GM23338 (cell line): ENCODE data around the gene EXOC4. TPM values are rescaled to one million over a fixed set of nuclear protein-coding genes. Genes with fewer than 3 reads are reported as not detected.

Experiments used
- ATAC-seq: fragments of 200-7000 bp; cut with Tn5 transposase; 3 replicates; pipeline ENCODE4 v1.9.1; 2020
- DNase-seq: peaks from one replicate; pipeline ENCODE4 v3.0.0-alpha.2; 2015; ENCODE audit warnings: low spot score
- H2AFZ ChIP-seq: fragments of 200-600 bp; sonication (generic); 2 replicates; pipeline ENCODE4 v1.8.0; 2016; ENCODE audit warnings: antibody characterized with exemption, mild to moderate bottlenecking, moderate library complexity
- H3F3A ChIP-seq: fragments of 200-600 bp; sonication (generic); replicated peaks from 2 replicates; pipeline ENCODE4 v1.8.0; 2017; ENCODE audit warnings: antibody characterized with exemption, mixed run types, low read depth
- H3K27ac ChIP-seq: fragments of 200-600 bp; sonication (generic); 2 replicates; pipeline ENCODE4 v1.6.1; 2016; ENCODE audit warnings: low read depth
- H3K27me3 ChIP-seq: fragments of 200-600 bp; sonication (generic); 2 replicates; pipeline ENCODE4 v1.8.0; 2016; ENCODE audit warnings: mild to moderate bottlenecking, mixed run types, moderate library complexity; ENCODE audit not compliant: insufficient read depth
- H3K36me3 ChIP-seq: fragments of 200-600 bp; sonication (generic); 2 replicates; pipeline ENCODE4 v1.8.0; 2016; ENCODE audit warnings: mild to moderate bottlenecking; ENCODE audit not compliant: insufficient read depth
- H3K4me1 ChIP-seq: fragments of 200-600 bp; sonication (generic); 2 replicates; pipeline ENCODE4 v1.8.0; 2016; ENCODE audit warnings: mild to moderate bottlenecking, moderate library complexity; ENCODE audit not compliant: insufficient read depth
- H3K4me2 ChIP-seq: fragments of 200-600 bp; sonication (generic); 2 replicates; pipeline ENCODE4 v1.7.1; 2017; ENCODE audit warnings: mixed run types
- H3K4me3 ChIP-seq: fragments of 200-600 bp; sonication (generic); 2 replicates; pipeline ENCODE4 v1.6.1; 2016; ENCODE audit warnings: mixed run types
- H3K79me2 ChIP-seq: fragments of 200-600 bp; sonication (generic); replicated peaks from 2 replicates; pipeline ENCODE4 v1.8.0; 2017; ENCODE audit warnings: mild to moderate bottlenecking; ENCODE audit not compliant: insufficient read depth
- H3K9me2 ChIP-seq: fragments of 200-600 bp; sonication (generic); 2 replicates; pipeline ENCODE4 v1.8.0; 2017; ENCODE audit not compliant: insufficient read depth
- H4K20me1 ChIP-seq: fragments of 200-600 bp; sonication (generic); replicated peaks from 2 replicates; pipeline ENCODE4 v1.8.0; 2017; ENCODE audit warnings: mild to moderate bottlenecking; ENCODE audit not compliant: insufficient read depth
- H3K27ac Mint-ChIP-seq: 2 replicates; pipeline ENCODE4 v1.8.0; 2020; ENCODE audit warnings: inconsistent platforms, mild to moderate bottlenecking, moderate library complexity, mixed read lengths
- H3K27me3 Mint-ChIP-seq: 3 replicates; pipeline ENCODE4 v1.8.0; 2022; ENCODE audit warnings: low read depth, mild to moderate bottlenecking, moderate library complexity, mixed read lengths, inconsistent platforms; ENCODE audit not compliant: insufficient read depth, poor library complexity
- H3K36me3 Mint-ChIP-seq: 3 replicates; pipeline ENCODE4 v1.8.0; 2021; ENCODE audit warnings: low read depth, mild to moderate bottlenecking, inconsistent platforms, moderate library complexity, mixed read lengths
- H3K4me1 Mint-ChIP-seq: 3 replicates; pipeline ENCODE4 v1.8.0; 2020; ENCODE audit warnings: mild to moderate bottlenecking, inconsistent platforms, mixed read lengths
- H3K4me3 Mint-ChIP-seq: 3 replicates; pipeline ENCODE4 v1.8.0; 2021; ENCODE audit warnings: moderate library complexity, mild to moderate bottlenecking, inconsistent platforms, mixed read lengths
- H3K9me3 Mint-ChIP-seq: 3 replicates; pipeline ENCODE4 v1.8.0; 2020; ENCODE audit warnings: moderate library complexity, mild to moderate bottlenecking, inconsistent platforms, mixed read lengths
- CREB1 ChIP-seq: fragments of 250-450 bp; sonication (Bioruptor Pico); IDR thresholded peaks from 2 replicates; pipeline ENCODE4 v1.5.0; 2020; ENCODE audit warnings: low read depth, mild to moderate bottlenecking, moderate library complexity
- CTCF ChIP-seq, 2 experiments: fragments of 200-600 bp in 1 of 2; sonication (generic) in 1 of 2; conservative IDR thresholded peaks; 2 replicates each; pipeline versions ENCODE4 v1.5.1 to v1.6.1; 2016 to 2017; ENCODE audit warnings: antibody characterized with exemption in 2 of 2, low read depth in 2 of 2, mild to moderate bottlenecking in 2 of 2, moderate library complexity in 1 of 2
- ETS1 ChIP-seq: IDR thresholded peaks from 2 replicates; pipeline ENCODE4 v1.6.1; 2016; ENCODE audit warnings: antibody characterized with exemption
- EZH2 ChIP-seq: fragments of 200-600 bp; sonication (generic); IDR thresholded peaks from one replicate; pipeline ENCODE4 v1.8.0; 2017; ENCODE audit warnings: antibody characterized with exemption, mild to moderate bottlenecking, low read depth; ENCODE audit not compliant: unreplicated experiment
- EZH2phosphoT487 ChIP-seq: fragments of 200-600 bp; sonication (generic); IDR thresholded peaks from one replicate; pipeline ENCODE4 v1.8.1; 2018; ENCODE audit warnings: antibody characterized with exemption; ENCODE audit not compliant: unreplicated experiment
- JUNB ChIP-seq: IDR thresholded peaks from one replicate; pipeline ENCODE4 v1.6.1; 2016; ENCODE audit warnings: antibody characterized with exemption; ENCODE audit not compliant: unreplicated experiment
- NANOG ChIP-seq: IDR thresholded peaks from 2 replicates; pipeline ENCODE4 v1.6.1; 2016; ENCODE audit warnings: antibody characterized with exemption, borderline replicate concordance
- REST ChIP-seq: IDR thresholded peaks from one replicate; pipeline ENCODE4 v1.6.1; 2018; ENCODE audit warnings: antibody characterized with exemption; ENCODE audit not compliant: unreplicated experiment
- STAT1 ChIP-seq: IDR thresholded peaks from one replicate; pipeline ENCODE4 v1.6.1; 2016; ENCODE audit warnings: antibody characterized with exemption; ENCODE audit not compliant: unreplicated experiment
- polyA plus RNA-seq: library from polyadenylated mRNA; unstranded; fragments of >200 nt; fragmentation: Nextera tagmentation; extraction: Ambion mirVana; gene quantifications from 2 replicates; pipeline ENCODE4 v1.2.1, GENCODE V29; 2016
- total RNA-seq: library from RNA; depleted of rRNA; stranded (reverse); fragments of >200 nt; shearing (Covaris generic); gene quantifications from 2 replicates; pipeline ENCODE4 v1.2.3, GENCODE V29; 2014
- TF ChIP-seq, protein P1 (sequence below): fragments of 250-450 bp; sonication (Bioruptor Pico); IDR thresholded peaks from 2 replicates; pipeline ENCODE4 v1.5.0; 2020; ENCODE audit warnings: mild to moderate bottlenecking, moderate library complexity

EXOC4 gene
- total and polyA plus RNA-seq, 2 experiments from 2014 or later = 37.5 to 52.7 TPM

GRCh38 chr7:133294234-133294633 is 41.4 kb downstream of the EXOC4 start:
- Histone ChIP-seq H3K9me2 (no peaks in the 10 kb centered on the region), H3K4me3 (no peak overlapping the region), H3K36me3 (peaks cover 4% of the 10 kb centered on the region; the same call in 1 of the 2 replicates), H3F3A (no peaks in the 10 kb centered on the region), H2AFZ (no peak overlapping the region), H3K79me2 (peaks cover 8% of the 10 kb centered on the region; the same call in 1 of the 2 replicates), H3K27ac (no peak overlapping the region), H3K4me2 (no peak overlapping the region), H4K20me1 (no peaks in the 10 kb centered on the region), H3K27me3 (no peaks in the 10 kb centered on the region), H3K4me1 (peaks cover 13% of the 10 kb centered on the region; the same call in 1 of the 2 replicates)
- ATAC-seq (no peak), DNase-seq (no peak)
- peaks cover 19% of the 10 kb centered on the region; the same call in 2 of the 3 replicates for H3K4me1 Mint-ChIP-seq
- H3K9me3 Mint-ChIP-seq = no peaks in the 10 kb centered on the region
- peaks cover 13% of the 10 kb centered on the region; the same call in 2 of the 3 replicates for H3K36me3 Mint-ChIP-seq
- H3K27me3 Mint-ChIP-seq = no peaks in the 10 kb centered on the region
- TF ChIP-seq CTCF (conservative IDR thresholded peaks at IDR 0.05; ENCODE audit: low read depth in 2 of 2) (no peak), CREB1 (CRISPR knock-in tag) (no peak), REST (no peak), NANOG (no peak), STAT1 (no peak), ETS1 (no peak), JUNB (no peak), EZH2 (no peak), EZH2phosphoT487 (no peak)
- TF ChIP-seq, protein P1, sequence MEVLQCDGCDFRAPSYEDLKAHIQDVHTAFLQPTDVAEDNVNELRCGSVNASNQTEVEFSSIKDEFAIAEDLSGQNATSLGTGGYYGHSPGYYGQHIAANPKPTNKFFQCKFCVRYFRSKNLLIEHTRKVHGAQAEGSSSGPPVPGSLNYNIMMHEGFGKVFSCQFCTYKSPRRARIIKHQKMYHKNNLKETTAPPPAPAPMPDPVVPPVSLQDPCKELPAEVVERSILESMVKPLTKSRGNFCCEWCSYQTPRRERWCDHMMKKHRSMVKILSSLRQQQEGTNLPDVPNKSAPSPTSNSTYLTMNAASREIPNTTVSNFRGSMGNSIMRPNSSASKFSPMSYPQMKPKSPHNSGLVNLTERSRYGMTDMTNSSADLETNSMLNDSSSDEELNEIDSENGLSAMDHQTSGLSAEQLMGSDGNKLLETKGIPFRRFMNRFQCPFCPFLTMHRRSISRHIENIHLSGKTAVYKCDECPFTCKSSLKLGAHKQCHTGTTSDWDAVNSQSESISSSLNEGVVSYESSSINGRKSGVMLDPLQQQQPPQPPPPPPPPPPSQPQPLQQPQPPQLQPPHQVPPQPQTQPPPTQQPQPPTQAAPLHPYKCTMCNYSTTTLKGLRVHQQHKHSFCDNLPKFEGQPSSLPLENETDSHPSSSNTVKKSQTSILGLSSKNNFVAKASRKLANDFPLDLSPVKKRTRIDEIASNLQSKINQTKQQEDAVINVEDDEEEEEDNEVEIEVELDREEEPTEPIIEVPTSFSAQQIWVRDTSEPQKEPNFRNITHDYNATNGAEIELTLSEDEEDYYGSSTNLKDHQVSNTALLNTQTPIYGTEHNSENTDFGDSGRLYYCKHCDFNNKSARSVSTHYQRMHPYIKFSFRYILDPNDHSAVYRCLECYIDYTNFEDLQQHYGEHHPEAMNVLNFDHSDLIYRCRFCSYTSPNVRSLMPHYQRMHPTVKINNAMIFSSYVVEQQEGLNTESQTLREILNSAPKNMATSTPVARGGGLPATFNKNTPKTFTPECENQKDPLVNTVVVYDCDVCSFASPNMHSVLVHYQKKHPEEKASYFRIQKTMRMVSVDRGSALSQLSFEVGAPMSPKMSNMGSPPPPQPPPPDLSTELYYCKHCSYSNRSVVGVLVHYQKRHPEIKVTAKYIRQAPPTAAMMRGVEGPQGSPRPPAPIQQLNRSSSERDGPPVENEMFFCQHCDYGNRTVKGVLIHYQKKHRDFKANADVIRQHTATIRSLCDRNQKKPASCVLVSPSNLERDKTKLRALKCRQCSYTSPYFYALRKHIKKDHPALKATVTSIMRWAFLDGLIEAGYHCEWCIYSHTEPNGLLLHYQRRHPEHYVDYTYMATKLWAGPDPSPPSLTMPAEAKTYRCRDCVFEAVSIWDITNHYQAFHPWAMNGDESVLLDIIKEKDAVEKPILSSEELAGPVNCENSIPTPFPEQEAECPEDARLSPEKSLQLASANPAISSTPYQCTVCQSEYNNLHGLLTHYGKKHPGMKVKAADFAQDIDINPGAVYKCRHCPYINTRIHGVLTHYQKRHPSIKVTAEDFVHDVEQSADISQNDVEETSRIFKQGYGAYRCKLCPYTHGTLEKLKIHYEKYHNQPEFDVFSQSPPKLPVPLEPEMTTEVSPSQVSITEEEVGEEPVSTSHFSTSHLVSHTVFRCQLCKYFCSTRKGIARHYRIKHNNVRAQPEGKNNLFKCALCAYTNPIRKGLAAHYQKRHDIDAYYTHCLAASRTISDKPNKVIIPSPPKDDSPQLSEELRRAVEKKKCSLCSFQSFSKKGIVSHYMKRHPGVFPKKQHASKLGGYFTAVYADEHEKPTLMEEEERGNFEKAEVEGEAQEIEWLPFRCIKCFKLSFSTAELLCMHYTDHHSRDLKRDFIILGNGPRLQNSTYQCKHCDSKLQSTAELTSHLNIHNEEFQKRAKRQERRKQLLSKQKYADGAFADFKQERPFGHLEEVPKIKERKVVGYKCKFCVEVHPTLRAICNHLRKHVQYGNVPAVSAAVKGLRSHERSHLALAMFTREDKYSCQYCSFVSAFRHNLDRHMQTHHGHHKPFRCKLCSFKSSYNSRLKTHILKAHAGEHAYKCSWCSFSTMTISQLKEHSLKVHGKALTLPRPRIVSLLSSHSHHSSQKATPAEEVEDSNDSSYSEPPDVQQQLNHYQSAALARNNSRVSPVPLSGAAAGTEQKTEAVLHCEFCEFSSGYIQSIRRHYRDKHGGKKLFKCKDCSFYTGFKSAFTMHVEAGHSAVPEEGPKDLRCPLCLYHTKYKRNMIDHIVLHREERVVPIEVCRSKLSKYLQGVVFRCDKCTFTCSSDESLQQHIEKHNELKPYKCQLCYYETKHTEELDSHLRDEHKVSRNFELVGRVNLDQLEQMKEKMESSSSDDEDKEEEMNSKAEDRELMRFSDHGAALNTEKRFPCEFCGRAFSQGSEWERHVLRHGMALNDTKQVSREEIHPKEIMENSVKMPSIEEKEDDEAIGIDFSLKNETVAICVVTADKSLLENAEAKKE = no peak
- no peak overlapping the region for H3K4me3 Mint-ChIP-seq
- no peak overlapping the region for H3K27ac Mint-ChIP-seq
